Measurements from ENCODE around the gene LY6G5C.

Gene LY6G5C

DNA sequence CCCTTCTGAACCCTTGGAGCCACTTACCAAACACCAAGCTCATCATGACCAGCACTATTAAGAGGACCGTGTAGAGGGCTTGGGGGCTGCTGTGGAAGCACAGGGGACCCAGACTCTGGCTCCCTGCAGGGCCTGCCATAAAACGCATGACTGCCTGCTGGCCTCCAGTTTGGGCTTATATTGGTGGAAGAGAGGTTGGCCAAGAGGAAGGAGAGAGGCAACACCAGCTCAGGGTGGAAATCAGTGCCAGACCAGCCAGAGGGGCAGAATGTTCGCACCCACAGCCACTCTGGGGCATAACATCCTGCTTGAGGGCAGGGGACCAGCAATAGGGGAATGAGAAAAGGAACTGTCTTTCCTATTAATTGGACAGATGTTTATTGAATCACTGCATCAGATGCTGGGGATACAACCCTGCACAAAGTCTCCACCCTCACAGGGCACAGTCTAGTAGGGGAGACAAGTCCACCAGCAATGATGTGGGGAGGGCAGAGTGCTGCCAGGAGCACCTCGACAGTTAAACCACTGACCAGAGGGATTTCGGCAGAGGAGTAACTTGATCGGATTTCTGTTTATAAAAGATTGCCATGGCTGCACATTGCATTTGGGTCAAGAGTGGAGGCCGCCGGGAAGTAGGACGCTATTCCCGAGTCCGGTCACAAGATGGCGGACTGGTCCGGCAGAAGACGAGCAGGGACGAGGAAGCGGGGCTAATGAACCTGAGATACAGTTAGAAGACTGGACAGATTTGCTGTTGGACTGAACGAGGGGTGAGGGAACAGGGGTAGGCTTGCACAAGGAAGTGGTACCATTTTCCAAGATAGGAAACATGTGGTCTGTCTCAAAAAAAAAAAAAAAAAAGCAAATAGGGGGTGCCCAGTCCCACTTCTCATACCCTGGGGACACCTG lies at the start of gene LY6G5C:
Gene LY6G5C, minus strand, starts transcription at position 842 of the 909 bp plus-strand sequence. Its CDS starts 694 bp downstream, at position 148.
- peak; percentile 18 to 60 for DNase-seq

GRCh38 chr6:31729979-31730630 lies 49.2 kb upstream of the LY6G5C start:
- peak in 1 of 2 experiments; percentile 31 for DNase-seq

DNA sequence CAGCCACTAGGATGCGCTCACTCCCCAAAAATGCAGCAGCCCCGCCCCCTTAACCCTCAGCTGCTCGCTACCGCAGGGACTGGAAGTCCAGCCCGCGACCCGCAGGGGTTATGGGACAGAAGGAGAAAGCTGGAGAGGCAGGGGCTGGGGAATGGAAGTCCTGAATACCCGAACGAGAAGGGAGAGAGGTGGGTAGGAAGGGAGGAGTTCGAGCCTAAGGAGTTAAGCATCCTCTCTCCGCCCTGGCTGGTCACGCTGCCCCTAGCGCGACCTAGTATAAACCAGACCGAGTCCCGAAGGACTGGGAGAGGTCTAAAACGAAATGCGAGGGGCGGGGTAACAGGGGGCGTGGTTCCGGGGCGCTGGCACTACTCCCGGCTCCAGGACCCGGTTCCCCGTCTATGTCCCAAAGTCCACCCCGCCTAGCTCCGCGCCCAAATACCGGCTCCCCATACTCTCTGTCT lies 48.7 kb upstream of the LY6G5C start:
- DNase-seq = peak; percentile 59 to 63

- no peak for DNase-seq
Measured at GRCh38 chr6:31728767-31729514, 48.1 kb upstream of the LY6G5C start, which contains the start of gene DDAH2. TSS of gene DDAH2 (minus strand) at chr6:31729299. CDS start at chr6:31729161, 138 bp downstream.

- DNase-seq = no peak
Measured at GRCh38 chr6:31727717-31728671, 47.1 kb upstream of the LY6G5C start.

DNA sequence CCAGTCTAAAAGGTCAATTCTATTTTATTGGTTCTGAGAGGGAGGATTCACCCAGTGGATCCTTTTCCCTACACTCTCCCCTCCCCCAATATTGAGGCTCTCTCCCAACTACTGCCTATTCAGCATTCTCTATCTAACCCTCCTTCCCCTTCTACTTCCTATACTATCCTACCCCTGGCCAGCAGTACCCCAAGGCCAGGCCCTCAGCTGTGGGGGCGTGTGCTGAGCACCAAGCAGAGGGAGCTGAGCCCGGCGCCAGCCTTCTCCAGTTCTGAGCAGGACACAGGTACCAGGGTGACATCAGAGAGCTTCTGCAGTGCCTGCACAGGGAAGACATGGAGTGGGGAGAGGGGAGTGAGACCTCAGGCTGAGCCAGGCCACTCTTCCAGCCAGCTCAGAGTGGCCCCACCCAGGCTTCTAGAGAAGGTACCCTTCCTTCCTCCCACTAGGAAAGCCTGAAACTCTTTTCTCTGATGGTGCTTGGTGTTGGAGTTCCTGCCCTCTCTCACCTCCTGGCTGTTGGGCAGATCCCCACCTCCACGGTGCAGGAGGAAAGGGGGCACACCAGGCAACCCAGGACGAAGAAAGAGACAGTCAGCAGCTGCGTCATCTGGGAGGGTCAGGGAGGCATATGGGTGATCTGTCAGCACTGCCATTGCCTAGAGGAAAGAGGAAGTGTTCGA lies 46.3 kb upstream of the LY6G5C start:
- no peak for DNase-seq

DNA sequence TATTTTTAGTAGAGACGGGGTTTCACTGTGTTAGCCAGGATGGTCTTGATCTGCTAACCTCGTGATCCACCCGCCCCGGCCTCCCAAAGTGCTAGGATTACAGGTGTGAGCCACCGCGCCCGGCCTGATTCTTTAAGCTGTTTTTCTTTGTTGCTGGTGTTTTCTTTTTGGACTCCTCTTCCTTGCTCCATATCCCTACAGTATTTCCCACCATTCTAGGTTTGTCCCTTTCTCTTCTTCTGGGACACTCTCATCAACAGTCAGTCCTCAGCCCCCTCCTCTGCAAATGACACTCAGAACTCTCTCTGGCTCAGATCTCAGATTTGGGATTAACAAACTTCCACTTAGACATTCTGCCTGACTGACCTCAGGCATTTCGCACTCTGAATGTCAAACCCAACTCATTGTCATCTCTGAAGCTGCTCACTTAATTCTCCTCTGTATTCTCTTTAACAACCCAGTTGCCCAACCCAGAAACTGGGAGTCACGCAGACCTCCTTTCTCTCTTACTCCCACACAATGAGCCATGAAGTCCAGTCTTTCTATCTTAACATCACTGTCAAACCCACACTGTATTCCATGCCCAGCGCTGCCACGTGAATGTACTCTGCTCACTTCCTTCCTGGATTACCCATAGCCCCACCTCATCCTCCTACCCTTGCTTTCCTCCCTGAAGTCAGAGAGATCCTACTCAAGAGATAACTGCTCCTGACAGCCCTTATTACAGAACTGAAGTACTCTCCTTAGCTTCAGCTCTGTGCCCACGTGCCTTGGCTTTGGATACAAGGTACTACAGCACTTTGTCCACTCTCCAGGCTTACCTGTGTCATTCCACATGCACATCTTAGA lies 44.9 kb upstream of the LY6G5C start:
- no peak for DNase-seq

GRCh38 chr6:31723980-31724691 lies 43.3 kb upstream of the LY6G5C start:
- DNase-seq = no peak

DNA sequence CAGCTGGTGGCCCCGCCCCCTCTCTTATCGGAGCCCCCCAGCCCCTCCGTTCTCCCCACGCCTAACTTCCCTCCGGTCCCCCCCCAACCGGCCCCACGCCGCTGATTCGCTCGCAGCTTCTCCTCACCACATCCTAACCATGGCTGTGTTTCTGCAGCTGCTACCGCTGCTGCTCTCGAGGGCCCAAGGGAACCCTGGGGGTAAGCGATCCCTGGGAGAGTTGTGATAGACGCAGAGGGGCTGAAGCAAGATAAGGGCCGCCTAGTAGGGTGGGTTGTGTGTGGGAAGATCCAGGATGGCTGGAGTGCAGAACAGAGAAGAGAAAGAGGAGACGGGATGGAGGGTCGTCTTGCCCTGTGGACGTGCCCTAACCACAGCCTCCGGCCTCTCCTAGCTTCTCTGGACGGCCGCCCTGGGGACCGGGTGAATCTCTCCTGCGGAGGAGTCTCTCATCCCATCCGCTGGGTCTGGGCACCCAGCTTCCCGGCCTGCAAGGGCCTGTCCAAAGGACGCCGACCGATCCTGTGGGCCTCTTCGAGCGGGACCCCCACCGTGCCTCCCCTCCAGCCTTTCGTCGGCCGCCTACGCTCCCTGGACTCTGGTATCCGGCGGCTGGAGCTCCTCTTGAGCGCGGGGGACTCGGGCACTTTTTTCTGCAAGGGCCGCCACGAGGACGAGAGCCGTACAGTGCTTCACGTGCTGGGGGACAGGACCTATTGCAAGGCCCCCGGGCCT lies 42.5 kb upstream of the LY6G5C start, which contains the start of gene MPIG6B:
Gene MPIG6B, plus strand, starts transcription at position 129 of the 735 bp plus-strand sequence. Its CDS starts 11 bp downstream, at position 140.
- DNase-seq = no peak

DNA sequence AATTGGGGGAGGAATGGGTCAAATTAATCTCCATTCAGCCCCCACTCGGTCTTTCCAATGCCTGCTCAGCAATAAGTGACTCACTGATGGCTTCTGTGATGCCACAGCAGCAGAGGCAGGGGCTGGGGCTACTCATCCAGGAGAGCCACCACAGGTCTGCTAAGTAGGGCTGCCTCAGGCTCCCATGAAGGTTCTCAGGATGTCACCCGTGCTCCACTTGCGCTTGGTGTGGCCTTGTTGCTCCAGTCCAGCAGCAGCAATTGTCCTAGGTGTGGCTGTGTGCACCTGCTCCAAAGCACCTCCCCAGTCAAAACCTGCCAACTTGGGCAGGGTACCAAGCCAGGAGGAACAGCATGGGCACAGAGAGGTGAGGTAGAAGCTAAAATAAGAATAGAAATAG lies 41.3 kb upstream of the LY6G5C start:
- DNase-seq = no peak

DNA sequence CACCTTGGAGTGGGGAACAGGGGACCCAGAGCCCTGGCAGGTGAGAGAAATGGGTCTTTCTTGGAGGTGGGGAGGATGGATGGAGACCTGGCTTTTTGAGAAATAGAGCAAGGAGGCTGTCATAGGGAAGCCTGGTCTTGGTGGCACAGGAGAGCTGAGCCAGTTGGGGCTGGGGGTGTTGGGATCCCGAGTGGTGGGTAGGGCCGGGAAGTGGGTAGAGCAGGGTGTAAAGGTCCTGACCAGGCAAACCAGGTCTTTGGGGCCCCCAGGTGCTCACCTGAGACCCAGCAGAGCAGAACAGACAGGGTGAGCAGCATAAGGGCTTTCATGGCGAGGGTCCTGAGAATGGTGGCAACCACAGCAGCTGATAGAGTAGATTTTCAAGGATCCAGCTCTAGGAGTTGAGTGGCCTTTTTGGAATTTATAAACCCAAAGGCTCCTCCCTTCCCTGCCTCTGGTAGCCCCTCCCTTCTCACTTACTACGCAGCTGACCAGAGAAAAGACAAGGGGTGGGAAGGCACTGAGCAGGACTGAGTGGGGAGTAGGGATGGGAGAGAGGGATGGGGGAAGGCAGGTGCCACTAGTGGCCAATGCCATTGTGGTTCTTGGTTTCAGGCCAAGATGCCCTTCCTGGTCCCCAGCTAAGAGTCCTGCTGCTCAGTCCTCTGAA lies 40.6 kb upstream of the LY6G5C start, which contains the start of gene LY6G6C:
Gene LY6G6C, minus strand, starts transcription at position 396 of the 670 bp plus-strand sequence. Its CDS starts 67 bp downstream, at position 329.
- DNase-seq = no peak

DNA sequence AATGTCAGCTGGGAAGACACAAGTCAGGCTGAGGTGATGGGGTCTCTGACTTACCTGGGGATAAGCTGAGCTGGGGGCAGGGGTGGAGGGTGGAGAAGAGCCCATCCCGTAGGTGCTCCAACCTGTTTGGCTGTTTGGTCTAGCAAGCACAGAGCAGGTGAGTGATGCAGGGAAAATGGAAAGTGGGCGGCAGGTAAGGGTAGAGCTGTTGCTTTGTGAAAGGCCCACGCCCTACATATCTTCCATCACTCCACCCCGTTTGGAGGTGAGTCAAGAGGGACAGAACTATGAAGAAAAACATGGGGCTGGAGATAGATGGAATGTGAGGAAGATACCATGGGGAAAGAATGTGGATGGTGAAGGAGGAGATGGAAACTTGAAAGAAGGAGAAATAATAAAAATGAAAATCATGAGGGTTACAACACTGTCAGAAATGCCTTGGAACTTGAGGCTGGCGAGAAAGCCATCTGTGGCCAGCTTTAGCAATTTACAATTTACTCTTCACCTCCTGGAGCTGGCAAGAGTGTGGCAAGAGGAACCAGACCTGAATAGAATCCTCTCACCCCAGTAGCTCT lies 39.4 kb upstream of the LY6G5C start:
- no peak for DNase-seq

- no peak for DNase-seq
Measured at GRCh38 chr6:31719001-31719400, 38.1 kb upstream of the LY6G5C start.

DNA sequence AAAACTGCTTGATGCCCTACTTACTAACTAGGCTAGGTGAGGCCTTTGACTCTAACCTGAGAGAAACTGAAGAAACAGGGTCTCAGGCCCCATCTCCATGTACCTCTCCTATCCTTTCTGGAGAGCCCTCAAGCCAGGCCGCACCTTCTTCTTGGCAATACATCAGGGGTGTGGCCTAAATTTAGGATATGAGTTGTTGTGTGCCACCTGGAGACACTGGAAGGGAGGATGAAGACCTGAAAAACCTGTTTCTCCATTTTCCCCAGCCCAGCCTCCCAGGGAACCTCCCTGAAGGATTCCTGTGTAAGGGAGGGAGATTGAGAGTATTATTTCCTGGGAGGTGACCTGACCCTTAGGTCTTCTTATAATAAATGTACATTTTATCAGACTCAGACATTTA lies 37.4 kb upstream of the LY6G5C start:
- DNase-seq = no peak

- no peak for DNase-seq
Measured at GRCh38 chr6:31717499-31718222, 36.8 kb upstream of the LY6G5C start.

GRCh38 chr6:31715022-31715958 lies 34.4 kb upstream of the LY6G5C start, which contains the start of gene LY6G6D:
TSS of gene LY6G6D (plus strand) at chr6:31715348. CDS start at chr6:31715356, 8 bp downstream.
- no peak for DNase-seq

Data from NCI-H187 (cell line).